ENCODE results near the gene VWC2.

The VWC2 gene

DNA sequence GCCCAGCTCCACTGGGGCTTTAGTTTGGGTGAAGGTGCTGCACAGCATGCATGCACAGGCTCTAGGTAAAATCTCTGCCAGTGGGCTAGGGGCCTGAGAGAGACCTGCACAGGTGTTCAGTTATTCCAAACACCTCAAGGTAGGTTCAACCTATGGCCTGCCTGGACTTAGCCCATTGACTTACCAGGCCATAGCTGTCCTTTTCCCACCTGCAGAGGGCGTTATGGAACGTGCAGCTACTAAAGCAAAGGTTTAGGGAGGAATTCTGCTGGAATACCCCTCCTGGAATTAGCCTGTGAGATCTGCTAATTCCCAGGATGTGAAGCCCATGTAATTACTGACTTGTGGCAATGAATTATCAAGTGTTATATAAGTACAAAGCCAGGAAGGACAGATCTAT lies 3.6 kb downstream of the VWC2 start:
- TF ChIP-seq, protein P1, sequence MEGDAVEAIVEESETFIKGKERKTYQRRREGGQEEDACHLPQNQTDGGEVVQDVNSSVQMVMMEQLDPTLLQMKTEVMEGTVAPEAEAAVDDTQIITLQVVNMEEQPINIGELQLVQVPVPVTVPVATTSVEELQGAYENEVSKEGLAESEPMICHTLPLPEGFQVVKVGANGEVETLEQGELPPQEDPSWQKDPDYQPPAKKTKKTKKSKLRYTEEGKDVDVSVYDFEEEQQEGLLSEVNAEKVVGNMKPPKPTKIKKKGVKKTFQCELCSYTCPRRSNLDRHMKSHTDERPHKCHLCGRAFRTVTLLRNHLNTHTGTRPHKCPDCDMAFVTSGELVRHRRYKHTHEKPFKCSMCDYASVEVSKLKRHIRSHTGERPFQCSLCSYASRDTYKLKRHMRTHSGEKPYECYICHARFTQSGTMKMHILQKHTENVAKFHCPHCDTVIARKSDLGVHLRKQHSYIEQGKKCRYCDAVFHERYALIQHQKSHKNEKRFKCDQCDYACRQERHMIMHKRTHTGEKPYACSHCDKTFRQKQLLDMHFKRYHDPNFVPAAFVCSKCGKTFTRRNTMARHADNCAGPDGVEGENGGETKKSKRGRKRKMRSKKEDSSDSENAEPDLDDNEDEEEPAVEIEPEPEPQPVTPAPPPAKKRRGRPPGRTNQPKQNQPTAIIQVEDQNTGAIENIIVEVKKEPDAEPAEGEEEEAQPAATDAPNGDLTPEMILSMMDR (IDR thresholded peaks at IDR 0.05; ENCODE audit: low read depth, low read length, missing control alignments): peak; percentile 17
- no peak overlapping the region for H3K4me3 ChIP-seq (ENCODE audit: low read depth, low read length)
- no peak for DNase-seq (ENCODE audit: low read depth)
- in situ Hi-C loops (cut with HindIII; ENCODE audit: low sequenced_read_pairs): no loop called here

DNA sequence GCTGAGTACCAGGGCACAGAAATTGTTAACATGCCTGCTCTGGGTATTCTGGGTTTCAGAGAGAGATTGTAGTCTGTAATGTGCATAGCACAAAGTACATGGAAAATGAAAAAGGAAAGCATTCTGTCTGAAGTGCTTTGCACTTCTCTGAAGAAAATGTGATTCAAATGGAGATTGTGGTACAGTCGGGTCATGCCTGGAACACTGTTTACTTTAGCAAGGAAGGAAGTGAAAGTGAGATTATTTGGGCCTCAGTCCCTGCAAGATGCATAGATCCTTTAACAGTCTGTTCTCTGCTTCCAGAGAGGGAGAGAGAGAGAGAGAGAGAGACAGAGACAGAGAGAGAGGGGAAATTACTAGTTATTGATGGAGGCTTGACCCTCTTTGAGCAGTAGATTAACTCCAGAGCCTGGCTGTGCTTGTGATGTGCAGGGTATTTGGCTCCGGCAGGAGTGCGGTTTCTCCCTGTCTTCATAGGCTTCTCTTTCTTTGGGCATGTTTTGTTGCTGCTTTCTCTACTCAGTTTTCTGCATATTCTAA lies 5.4 kb downstream of the VWC2 start:
- TF ChIP-seq, protein P1 (IDR thresholded peaks at IDR 0.05; ENCODE audit: low read depth, low read length, missing control alignments): no peak
- no peak overlapping the region for H3K4me3 ChIP-seq (ENCODE audit: low read depth, low read length)
- in situ Hi-C loops (cut with HindIII; ENCODE audit: low sequenced_read_pairs): no loop called here
- DNase-seq (ENCODE audit: low read depth): no peak

DNA sequence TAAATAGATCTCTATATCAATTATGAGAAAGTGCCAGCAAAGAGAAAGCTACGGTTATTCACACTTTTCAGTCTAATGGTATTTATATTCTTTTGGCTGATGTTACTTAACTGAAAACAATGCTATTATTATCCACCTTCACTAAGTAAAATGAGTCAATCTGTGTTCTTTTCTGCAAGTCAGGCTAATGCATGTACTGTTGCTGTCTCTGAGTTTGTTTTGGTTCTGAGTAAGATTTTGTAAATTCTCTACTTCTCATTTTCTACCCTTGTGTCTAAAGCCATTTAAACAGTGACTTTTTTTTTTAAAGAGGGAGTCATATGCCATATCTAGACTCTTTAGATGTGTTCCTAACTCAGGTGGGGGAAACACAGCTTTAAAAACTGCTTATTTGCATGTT lies 7.5 kb downstream of the VWC2 start:
- in situ Hi-C loops (cut with HindIII; ENCODE audit: low sequenced_read_pairs): no loop called here
- H3K4me3 ChIP-seq (ENCODE audit: low read depth, low read length): no peak overlapping the region
- TF ChIP-seq, protein P1 (IDR thresholded peaks at IDR 0.05; ENCODE audit: low read depth, low read length, missing control alignments): no peak
- DNase-seq (ENCODE audit: low read depth): no peak

DNA sequence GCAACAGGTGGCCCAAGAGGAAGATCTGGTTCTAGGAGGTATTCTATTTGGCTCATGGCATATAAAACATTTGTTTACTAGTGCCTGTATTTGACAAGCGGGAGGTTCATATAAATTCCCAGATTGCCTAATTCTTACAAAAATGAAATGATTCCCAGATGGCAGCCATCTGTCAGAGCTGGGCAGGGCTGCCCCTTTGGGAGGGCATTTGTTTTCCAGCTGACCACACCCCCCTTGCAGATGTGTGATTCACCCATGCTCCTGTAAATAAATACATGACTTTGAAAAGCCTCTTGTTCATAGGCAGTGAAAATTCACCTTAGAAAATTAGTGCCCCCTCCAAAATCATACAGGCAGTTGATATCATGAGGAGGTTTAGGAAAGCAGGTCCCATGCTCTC lies 8.6 kb downstream of the VWC2 start:
- TF ChIP-seq, protein P1 (IDR thresholded peaks at IDR 0.05; ENCODE audit: low read depth, low read length, missing control alignments): no peak
- no peak for DNase-seq (ENCODE audit: low read depth)
- in situ Hi-C loops (cut with HindIII; ENCODE audit: low sequenced_read_pairs): no loop called here
- no peak overlapping the region for H3K4me3 ChIP-seq (ENCODE audit: low read depth, low read length)

DNA sequence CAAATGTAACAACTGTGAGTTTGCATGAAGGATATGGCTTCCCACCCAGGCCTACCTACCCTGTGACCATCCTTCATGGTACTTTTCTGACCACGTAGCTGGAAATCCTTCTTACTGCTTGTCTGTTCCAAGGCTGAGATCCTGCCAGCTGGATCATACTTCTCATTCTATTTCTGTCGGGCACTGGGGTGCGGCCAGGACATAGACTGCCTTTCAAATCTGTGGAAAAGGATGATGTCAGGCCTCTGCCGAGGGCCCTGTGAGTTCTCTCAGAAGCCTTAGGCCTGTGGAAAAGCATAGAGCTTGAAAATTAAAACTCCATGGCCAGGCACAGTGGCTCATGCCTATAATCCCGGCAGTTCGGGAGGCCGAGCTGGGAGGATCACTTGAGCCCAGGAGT lies 10.0 kb downstream of the VWC2 start:
- H3K4me3 ChIP-seq (ENCODE audit: low read depth, low read length): no peak overlapping the region
- no peak for DNase-seq (ENCODE audit: low read depth)
- TF ChIP-seq, protein P1 (IDR thresholded peaks at IDR 0.05; ENCODE audit: low read depth, low read length, missing control alignments): no peak
- in situ Hi-C loops (cut with HindIII; ENCODE audit: low sequenced_read_pairs): no loop called here

DNA sequence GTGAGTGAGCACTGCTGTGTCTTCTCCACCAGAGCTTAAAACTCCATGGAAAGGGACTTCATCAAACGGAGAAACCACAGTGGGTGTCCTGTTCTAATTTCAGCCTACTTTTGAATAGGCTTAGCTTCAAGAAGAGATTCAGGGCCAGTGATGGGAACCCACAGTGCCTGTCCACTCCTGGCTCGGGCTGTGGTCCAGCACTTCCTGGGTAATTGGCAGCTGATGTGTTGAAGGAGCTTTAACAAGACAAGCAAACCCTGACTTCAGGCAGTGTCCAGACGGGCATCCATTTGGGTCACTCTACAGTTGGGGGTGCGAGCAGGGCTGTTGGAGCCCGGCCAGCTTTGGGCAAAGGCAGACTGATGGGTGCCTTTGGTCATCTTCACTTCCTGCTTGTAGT lies 14.5 kb downstream of the VWC2 start:
- no peak overlapping the region for H3K4me3 ChIP-seq (ENCODE audit: low read depth, low read length)
- in situ Hi-C loops (cut with HindIII; ENCODE audit: low sequenced_read_pairs): no loop called here
- TF ChIP-seq, protein P1 (IDR thresholded peaks at IDR 0.05; ENCODE audit: low read depth, low read length, missing control alignments): no peak
- DNase-seq (ENCODE audit: low read depth): no peak

All from astrocyte of the cerebellum (primary cell).